ENCODE data around the gene ITPK1.
"Not testable (repeated sequence)": the region's sequence is repeated elsewhere in the genome, so short reads cannot be mapped to it uniquely, and the experiment has no call there.

The ITPK1 gene

GRCh38 chr14:93115821-93116675 is at the start of gene ITPK1:
Gene ITPK1, minus strand, starts transcription at chr14:93115925. Its CDS starts 762 bp downstream, at chr14:93115163.
- peak; percentile 81 to 95 (median 89) for DNase-seq

DNA sequence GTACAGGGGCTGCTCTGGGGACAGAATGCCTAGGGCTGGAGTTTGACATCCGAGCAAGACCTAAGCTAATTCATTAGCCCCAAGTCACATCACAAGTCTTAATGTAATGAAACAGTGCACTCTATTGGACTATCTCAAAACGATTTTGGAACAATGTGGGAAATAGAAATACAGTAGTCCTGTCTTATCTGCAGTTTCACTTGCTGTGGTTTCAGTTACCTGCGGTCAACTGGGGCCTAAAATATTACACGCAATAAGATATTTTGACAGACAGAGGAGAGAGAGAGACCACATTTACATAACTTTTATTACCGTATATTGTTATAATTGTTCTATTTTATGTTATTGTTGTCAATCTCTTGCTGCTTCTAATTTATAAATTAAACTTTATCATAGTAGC is 47.8 kb upstream of the ITPK1 start:
- peak in 1 of 3 donors; percentile 15 for DNase-seq

DNA sequence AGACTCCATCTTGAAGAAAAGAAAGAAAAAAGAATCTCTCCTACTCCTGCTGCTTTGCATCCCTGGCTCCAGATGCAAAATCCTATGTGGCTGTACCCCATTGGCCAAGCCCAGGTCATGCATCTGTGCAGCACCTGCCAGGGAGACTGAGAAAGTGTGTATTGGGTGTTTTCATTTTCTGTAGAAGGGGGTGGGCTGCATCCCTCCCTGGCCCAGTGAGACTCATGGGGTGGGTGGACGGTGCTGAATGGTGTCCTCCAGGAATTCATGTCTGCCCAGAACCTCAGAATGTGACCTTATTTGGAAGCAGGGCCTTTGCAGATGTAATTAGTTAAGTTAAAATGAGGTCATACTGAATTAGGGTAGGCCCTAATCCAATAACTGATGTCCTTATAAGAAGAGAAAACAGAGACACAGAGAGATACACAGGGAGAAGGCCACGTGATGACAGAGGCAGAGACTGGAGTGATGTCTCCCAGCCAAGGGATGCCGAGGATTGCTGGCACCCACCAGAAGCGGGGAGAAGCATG is 45.8 kb upstream of the ITPK1 start:
- no peak for DNase-seq

DNA sequence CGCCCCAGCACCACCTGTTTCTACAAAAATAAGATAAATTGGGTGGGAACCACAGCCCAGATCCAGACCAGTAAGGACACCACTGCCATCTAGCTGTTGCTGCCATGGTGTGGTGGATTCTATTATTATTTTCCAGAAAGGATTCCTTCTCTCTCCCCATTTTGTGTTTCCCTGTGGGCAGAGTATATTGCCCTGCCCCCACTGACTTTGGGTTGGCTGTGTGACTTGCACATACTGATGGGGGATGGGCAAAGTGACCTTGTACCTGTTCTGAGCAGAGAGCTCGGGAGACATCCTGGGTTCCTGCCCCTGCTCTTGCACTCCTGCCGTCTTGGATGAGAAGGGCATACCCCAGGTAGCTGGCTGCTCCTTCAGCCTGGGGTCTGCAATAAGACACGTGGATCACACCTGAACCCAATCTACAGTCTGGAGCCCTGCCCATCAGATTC is 44.7 kb upstream of the ITPK1 start:
- peak in 2 of 3 donors; percentile 40 to 41 for DNase-seq

- DNase-seq = not testable (repeated sequence)
These were observed 44.1 kb upstream of the ITPK1 start for GRCh38 chr14:93159625-93160352.

DNA sequence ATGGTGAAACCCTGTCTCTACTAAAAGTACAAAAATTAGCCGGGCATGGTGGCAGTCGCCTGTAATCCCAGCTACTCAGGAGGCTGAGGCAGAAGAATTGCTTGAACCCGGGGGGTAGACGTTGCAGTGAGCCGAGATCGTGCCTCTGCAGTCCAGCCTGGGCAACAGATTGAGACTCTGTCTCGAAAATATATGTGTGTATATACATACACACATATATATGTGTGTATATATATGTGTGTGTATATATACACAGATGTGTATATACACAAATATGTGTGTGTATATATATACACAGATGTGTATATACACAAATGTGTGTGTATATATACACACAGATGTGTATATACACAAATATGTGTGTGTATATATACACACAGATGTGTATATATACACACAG is 42.6 kb upstream of the ITPK1 start:
- not testable (repeated sequence) for DNase-seq

DNA sequence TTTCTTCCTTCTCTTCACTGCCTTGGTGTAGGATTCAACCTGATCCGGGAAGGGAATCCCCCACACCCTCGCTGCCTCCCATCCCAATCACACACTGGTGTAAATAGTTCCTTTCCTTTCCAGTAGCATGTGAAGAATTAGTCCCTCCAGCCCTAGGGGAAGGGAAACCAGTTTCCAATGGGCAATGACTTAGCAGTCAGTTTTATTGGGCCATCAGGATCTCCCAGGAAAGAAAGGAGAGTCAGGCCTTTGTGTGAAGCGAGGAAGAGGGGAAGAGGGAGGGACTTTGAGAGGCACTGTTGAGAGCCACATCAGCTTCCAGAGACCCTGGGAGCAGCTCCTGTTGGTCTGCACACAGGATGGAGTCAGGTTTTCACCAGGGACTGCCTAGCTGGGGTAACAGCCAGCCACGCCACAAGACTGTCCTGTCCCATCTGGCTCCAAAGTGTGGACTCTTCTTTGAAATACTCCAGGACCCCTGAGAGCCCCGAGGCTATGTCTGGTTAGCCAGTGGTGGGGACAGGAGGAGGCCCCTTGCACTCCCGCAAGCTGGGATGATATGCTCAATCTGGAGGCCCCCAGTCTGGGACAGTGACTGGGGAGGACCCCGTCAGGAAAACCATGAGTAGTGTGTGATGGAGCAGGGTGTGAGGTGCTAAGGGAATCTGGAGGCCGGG is 41.1 kb upstream of the ITPK1 start:
- no peak for DNase-seq

GRCh38 chr14:93155667-93156066 is 39.9 kb upstream of the ITPK1 start:
- no peak for DNase-seq

DNA sequence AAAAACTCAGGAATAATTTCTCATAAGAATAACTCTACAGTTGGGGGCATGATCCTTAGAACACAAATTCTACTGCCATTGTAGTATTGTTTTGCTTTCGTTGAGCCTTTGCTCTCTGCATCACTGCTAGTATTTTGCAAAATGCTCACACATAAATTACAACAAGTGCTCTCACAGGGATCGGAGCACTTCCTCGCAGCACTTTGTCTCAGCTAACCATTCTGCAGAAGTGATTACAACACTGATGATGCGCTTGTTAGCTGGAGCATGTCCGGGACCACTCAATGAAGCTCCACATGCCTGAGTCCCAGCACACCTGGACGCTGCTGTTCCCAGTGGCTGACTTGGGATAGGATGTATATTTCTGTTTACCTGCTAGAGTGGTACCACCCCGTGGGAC is 37.4 kb upstream of the ITPK1 start:
- peak in 2 of 3 donors; percentile 22 to 29 for DNase-seq

DNA sequence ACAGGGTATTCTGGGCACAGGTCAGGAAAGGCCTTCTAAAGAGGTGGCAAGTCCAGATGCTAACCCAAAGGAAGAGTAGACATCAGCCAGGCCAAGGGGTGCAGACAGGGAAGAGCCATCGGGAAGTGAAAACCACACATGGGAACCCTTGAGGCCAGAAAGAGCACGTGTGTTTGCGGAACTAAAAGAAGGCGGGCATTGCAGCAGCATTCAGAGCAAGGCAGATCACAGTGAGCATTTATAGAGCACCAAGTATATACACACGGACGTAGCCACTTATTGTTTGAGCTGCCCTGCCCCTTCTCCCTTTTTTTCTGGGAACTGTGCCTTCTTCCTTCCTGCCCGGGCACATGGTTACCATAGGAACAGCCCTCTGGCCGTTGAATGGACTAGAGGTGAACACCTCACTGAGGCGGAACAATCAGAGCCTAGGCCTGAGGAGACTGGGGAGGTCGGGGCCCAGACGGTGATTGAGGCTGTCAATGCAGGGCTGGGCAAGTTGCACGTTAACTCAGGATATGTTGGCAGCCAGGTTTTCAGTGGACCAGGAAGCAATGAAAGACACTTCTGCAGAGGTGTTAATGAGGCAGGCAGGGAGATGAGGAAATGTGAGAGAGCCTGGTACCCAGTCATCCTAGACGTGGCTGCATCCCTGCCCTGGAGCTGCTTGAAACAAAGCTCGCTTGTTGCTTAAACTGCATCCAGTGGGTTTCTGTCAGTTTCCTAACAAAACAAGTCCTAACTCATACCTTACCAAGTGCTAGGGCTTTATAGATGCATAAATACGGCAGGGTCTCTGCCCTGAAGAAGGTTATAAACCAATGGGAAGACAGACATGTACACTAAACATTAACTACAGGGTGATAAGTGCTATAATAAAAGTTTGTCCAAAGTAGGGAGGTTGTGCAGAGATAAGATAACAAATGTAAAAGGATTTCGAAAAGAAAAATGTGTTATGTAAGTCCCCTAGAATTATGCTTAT is 34.8 kb upstream of the ITPK1 start:
- DNase-seq = peak; percentile 64 to 76 (median 68)

- no peak for DNase-seq
These were observed 33.3 kb upstream of the ITPK1 start for GRCh38 chr14:93148979-93149378.

DNA sequence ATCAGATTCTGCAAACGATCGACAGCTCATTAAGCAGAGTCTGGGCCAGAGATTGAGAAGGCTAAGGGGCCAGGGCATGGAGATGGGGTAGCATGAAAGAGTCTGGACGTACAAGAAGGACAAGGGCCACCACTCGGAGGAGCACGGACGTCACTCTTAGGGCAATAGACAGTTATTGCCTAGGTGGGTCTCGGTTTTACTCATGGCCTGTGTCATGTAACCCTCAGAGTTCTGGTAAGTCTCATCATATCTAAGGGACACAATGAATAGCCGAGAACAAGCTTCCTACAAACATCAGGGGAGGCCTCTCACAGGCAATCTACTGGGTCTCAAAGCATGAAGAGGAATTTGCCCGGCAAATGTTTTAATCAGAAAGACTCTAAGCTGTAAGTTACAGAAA is 30.4 kb upstream of the ITPK1 start:
- no peak for DNase-seq

DNA sequence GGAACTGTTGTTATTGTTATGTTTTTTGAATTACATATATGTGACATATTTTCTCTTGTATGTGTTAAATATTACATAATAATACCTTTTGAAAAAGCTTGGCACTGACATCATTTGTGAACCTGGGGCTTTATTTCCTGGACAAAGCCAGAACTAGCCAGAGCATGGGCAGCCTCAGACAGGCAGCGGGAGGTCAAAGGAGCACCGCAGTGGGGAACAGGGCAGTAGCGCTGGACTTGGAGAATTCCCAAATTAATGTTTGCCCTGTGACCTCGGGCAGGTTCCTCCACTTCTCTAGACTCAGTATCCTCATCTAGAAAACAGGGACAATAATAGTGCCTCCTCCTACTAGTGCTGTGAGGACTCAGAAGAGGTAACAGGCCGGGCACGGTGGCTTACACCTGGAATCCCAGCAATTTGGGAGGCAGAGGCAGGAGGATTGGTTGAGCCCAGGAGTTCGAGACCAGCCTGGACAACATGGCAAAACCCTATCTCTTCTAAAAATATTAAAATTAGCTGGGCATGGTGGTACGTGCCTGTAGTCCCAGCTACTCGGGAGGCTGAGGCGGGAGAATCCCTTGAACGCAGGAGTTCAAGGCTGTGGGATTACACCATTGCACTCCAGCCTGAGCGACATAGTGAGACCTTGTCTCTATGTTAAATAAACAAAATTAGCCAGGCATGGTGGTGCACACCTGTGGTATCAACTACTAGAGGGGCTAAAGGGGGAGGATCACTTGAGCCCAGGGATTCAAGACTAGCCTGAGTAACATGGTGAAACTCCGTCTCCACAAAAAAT is 27.3 kb upstream of the ITPK1 start:
- no peak for DNase-seq

DNA sequence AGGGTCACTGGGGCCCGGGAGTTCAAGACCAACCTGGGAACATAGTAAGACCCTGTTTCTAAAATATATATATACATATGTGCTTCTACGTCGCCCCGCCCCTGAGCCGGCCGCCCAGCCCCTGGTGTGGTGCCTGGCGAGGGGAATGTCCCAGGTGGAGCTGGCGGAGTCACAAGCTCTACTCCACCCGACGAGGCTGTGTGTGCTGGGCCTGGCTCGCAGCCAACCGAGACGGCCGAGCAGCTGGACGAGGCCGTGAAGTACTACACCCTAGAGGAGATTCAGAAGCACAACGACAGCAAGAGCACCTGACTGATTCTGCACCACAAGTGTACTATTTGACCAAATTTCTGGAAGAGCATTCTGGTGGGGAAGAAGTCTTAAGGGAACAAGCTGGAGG is 22.1 kb upstream of the ITPK1 start:
- DNase-seq = no peak

DNA sequence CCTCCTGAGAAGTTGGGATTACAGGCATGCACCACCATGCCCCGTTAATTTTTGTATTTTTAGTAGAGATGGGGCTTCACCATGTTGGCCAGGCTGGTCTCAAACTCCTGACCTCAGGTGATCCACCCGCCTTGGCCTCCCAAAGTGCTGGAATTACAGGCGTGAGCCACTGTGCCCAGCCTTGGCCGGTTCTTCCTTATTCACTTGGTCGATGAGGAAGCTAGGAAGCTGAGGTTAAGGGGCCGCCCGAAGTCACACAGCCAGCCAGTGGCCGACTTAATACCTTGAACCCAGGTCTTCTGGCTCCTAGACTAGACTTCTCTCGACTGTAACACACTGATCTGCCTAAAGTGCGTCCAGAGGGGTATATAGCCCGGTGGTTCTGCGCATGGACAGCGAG is 20.8 kb upstream of the ITPK1 start:
- DNase-seq = peak; percentile 37 to 47 (median 46)

DNA sequence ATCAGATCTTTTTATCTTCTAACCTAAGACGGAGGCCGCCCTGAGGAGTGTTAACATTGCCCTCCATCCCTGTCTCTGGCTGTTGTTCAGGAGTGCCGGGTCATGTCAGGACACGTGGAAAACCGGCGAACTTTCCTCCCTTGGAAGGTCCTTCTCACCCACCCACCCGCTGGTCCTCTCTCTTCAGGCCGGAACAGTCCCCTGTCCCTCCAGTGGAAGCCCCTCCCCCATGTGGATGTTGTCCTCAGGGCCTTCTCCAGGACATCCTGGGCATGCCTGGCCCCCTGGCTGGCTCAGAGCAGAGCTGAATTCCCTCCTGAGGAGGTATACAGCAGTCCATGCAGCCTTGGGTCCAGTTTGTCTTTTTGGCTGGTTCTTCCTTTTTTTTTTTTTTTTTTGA is 20.3 kb upstream of the ITPK1 start:
- no peak for DNase-seq

- no peak for DNase-seq
These were observed 19.7 kb upstream of the ITPK1 start for GRCh38 chr14:93135399-93135798.

DNA sequence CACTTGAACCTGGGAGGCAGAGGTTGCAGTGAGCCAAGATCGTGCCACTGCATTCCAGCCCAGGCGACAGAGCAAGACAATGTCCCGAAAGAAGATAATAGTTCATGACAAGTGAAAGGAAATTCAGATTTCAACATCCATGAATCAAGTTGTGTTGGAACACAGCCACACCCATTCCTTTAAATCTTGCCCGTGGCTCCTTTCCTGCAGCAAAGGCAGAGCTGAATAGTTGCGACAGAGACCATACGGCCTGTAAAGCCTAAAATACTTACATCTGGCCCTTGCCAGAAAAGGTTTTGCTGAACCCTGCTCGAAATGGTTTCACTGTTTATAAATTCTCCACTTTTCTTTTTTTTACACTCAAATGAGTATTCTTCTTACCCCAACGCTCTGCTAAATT is 17.7 kb upstream of the ITPK1 start:
- DNase-seq = peak; percentile 42 to 64 (median 63)

- peak; percentile 60 to 70 (median 70) for DNase-seq
These were observed 16.8 kb upstream of the ITPK1 start for GRCh38 chr14:93132472-93133065.

GRCh38 chr14:93131257-93131820 is 15.6 kb upstream of the ITPK1 start:
- not testable (repeated sequence) for DNase-seq

Data from suppressor macrophage treated with lipopolysaccharide for 1 hour (primary cell).